K562 (cell line): ENCODE data around the gene UBE2QL1. TPM values are rescaled to one million over a fixed set of nuclear protein-coding genes. Genes with fewer than 3 reads are reported as not detected.

Experiments
- ATAC-seq: fragments of 200-7000 bp; cut with Tn5 transposase; 3 replicates; pipeline ENCODE4 v1.9.1; 2020; ENCODE audit warnings: moderate library complexity
- BruUV-seq: library from RNA; stranded (reverse); fragments of 400-500 nt; replicated peaks from 2 replicates; lab custom pipeline; 2021; lab: Mats Ljungman, UMichigan
- CTCF ChIA-PET: fragments of 300-600 bp; formaldehyde crosslinking; extraction: SDS; loops from one replicate; lab custom pipeline; 2021; ENCODE audit warnings: low intra/inter-chr PET ratio; lab: Yijun Ruan, JAX
- POLR2A ChIA-PET: fragments of 300-600, 350-650 bp; sonication (Branson Sonifier 250); formaldehyde crosslinking; extraction: SDS; loops from one replicate; lab custom pipeline; 2021; ENCODE audit warnings: antibody characterized with exemption, inconsistent platforms; lab: Yijun Ruan, JAX
- DNase-seq, 4 experiments: peaks; one replicate each; pipeline versions ENCODE4 v3.0.0 to v3.0.0-alpha.2; 2011 to 2018; ENCODE audit warnings: low spot score in 3 of 4, mixed read lengths in 3 of 4; ENCODE audit errors: extremely low read depth in 1 of 4
- FAIRE-seq: peaks from 2 replicates; lab custom pipeline; 2011; peaks lifted over from hg19 to GRCh38; lab: Jason Lieb, UNC
- H2AFZ ChIP-seq: 2 replicates; pipeline ENCODE4 v1.6.0; 2011; ENCODE audit warnings: low read depth, low read length, control low read depth, inconsistent platforms
- H3K27ac ChIP-seq: fragments of 200-600 bp; 3 replicates; pipeline ENCODE4 v1.8.0; 2011; ENCODE audit warnings: low read depth, mild to moderate bottlenecking, control low read depth, inconsistent platforms, low read length, moderate library complexity, mixed read lengths; ENCODE audit errors: extremely low read depth
- H3K27me3 ChIP-seq, 2 experiments: fragments of 300-600 bp in 1 of 2; 2 replicates in 1 of 2; 3 replicates in 1 of 2; pipeline versions ENCODE4 v1.6.0 to v1.8.0; 2011; ENCODE audit warnings: inconsistent platforms in 2 of 2, low read length in 2 of 2, mild to moderate bottlenecking in 1 of 2, mixed read lengths in 1 of 2, moderate library complexity in 1 of 2; ENCODE audit not compliant: control insufficient read depth in 2 of 2, insufficient read depth in 2 of 2
- H3K36me3 ChIP-seq: fragments of 300-600 bp; 3 replicates; pipeline ENCODE4 v1.8.0; 2011; ENCODE audit warnings: mild to moderate bottlenecking, low read length, inconsistent platforms; ENCODE audit not compliant: control insufficient read depth, insufficient read depth
- H3K4me1 ChIP-seq, 2 experiments: fragments of 200-600 bp in 1 of 2; replicated peaks in 1 of 2; 2 replicates in 1 of 2; 3 replicates in 1 of 2; pipeline versions ENCODE4 v1.5.1 to v1.8.0; 2011; ENCODE audit warnings: inconsistent platforms in 2 of 2, low read length in 2 of 2, mild to moderate bottlenecking in 1 of 2, mixed read lengths in 1 of 2, moderate library complexity in 1 of 2; ENCODE audit not compliant: control insufficient read depth in 2 of 2, insufficient read depth in 2 of 2
- H3K4me2 ChIP-seq: 2 replicates; pipeline ENCODE4 v1.6.1; 2011; ENCODE audit warnings: low read length, control low read depth, inconsistent platforms, mixed read lengths; ENCODE audit not compliant: insufficient read depth
- H3K4me3 ChIP-seq: fragments of 200-600 bp; sonication (generic), shearing (Covaris generic); 2 replicates; pipeline ENCODE4 v1.5.1; 2016; ENCODE audit warnings: control low read depth, inconsistent platforms
- H3K79me2 ChIP-seq: fragments of 200-600 bp; 3 replicates; pipeline ENCODE4 v1.8.0; 2011; ENCODE audit warnings: low read length, inconsistent platforms; ENCODE audit not compliant: control insufficient read depth, insufficient read depth
- H3K9ac ChIP-seq, 2 experiments: 2 replicates each; pipeline versions ENCODE4 v1.6.0 to v1.6.1; 2011; ENCODE audit warnings: low read depth in 2 of 2, low read length in 2 of 2, control low read depth in 1 of 2, inconsistent platforms in 1 of 2, mild to moderate bottlenecking in 1 of 2, mixed read lengths in 1 of 2; ENCODE audit not compliant: insufficient read depth in 1 of 2
- H3K9me1 ChIP-seq: one replicate; pipeline ENCODE4 v1.6.0; 2011; ENCODE audit warnings: inconsistent platforms, mild to moderate bottlenecking, low read length, moderate library complexity; ENCODE audit not compliant: control insufficient read depth, insufficient read depth
- H3K9me3 ChIP-seq: replicated peaks from 2 replicates; pipeline ENCODE4 v1.5.1; 2011; ENCODE audit warnings: low read depth, low read length, inconsistent platforms; ENCODE audit not compliant: control insufficient read depth, insufficient read depth
- H4K20me1 ChIP-seq: replicated peaks from 2 replicates; pipeline ENCODE4 v1.6.1; 2011; ENCODE audit warnings: low read length, inconsistent platforms, mixed read lengths; ENCODE audit not compliant: control insufficient read depth, insufficient read depth
- IFI16 ChIP-seq: fragments of 250-450 bp; sonication (Bioruptor Pico); IDR thresholded peaks from 2 replicates; pipeline ENCODE4 v2.1.2; 2022; ENCODE audit warnings: mild to moderate bottlenecking, inconsistent platforms
- NR2C1 ChIP-seq, 2 experiments: fragments of 450-650 bp; IDR thresholded peaks; 2 replicates each; pipeline ENCODE4 v1.6.1; 2017; ENCODE audit warnings: mild to moderate bottlenecking in 2 of 2, antibody characterized with exemption in 1 of 2, inconsistent platforms in 1 of 2, missing compliant biosample characterization in 1 of 2, missing genetic modification characterization in 1 of 2
- ZBTB5 ChIP-seq: fragments of 450-650 bp; IDR thresholded peaks from 2 replicates; pipeline ENCODE4 v1.6.1; 2017; ENCODE audit warnings: antibody characterized with exemption
- WGBS: fragments of 100-300 bp; shearing (Covaris generic); methylation state at CpG from one replicate; pipeline ENCODE4 v1.1.6; 2016; ENCODE audit warnings: low coverage, mixed read lengths; ENCODE audit not compliant: insufficient coverage; ENCODE audit errors: missing lambda C conversion rate; 5-methylcytosine and 5-hydroxymethylcytosine counted together
- in situ Hi-C: fragments of 300-500 bp; cut with MboI; formaldehyde crosslinking; loops from 4 replicates; pipeline ENCODE4 v1.15.0; 2018; ENCODE audit warnings: inconsistent platforms, mixed read lengths
- intact Hi-C: fragments of 100-400 bp; cut with micrococcal nuclease; formaldehyde crosslinking; loops from 2 replicates; pipeline ENCODE4 v1.14.2; 2022
- polyA plus RNA-seq, 8 experiments: library from polyadenylated mRNA; depleted of rRNA in 4 of 8; stranded (reverse) in 5 of 8; unstranded in 3 of 8; fragments of >200 nt; fragmentation: Nextera tagmentation in 2 of 8; fragmentation: Illumina TruSeq in 1 of 8; extraction: Ambion mirVana in 2 of 8; extraction: Trizol in 1 of 8; gene quantifications; 2 replicates each; pipeline versions ENCODE4 v1.2.1 to v1.2.3, GENCODE V29; 2011 to 2014; ENCODE audit warnings: inconsistent platforms in 1 of 8, missing spikeins in 1 of 8
- total RNA-seq, 7 experiments: library from RNA; depleted of rRNA in 6 of 7; stranded (reverse); fragments of >200 nt in 6 of 7; fragmentation: Illumina TruSeq in 2 of 7; extraction: Trizol in 2 of 7; gene quantifications; 2 replicates each; pipeline versions ENCODE4 v1.2.1 to v1.2.3, GENCODE V29; 2011 to 2021; ENCODE audit warnings: low replicate concordance in 1 of 7
- TF ChIP-seq, protein P1 (sequence below): sonication (generic); formaldehyde crosslinking; IDR thresholded peaks from 2 replicates; pipeline ENCODE4 v1.8.0; 2022; ENCODE audit warnings: mild to moderate bottlenecking, missing genetic modification reagents

UBE2QL1 gene
- total and polyA plus RNA-seq, 9 of the 15 experiments (the other 6 are each of a cell fraction or from before 2014, with no cell fraction given), result not detected

DNA sequence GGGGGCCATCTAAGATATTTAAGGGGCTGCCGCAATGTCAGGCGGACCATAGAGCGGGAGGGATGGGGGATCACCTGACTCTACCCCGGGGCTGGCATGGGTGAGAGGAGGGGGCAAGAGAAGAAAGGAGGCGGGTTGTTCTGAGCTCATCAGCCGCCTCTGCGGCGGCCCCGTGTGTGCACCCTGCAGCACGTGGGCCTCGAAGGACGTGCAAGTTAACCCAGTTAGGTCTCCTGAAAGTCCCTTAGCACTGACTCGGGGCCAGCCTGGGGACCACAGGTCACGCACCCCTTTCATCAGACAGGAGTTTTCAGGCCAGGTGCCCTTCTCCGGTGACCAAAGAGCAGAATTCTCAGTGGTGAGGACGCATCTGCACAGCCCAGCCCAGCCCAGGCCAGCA lies 58.0 kb downstream of the UBE2QL1 start:
- Histone ChIP-seq H2AFZ (no peak overlapping the region), H3K79me2 (no peaks in the 10 kb centered on the region), H3K27ac (no peak overlapping the region), H3K27me3 (peaks cover 31 to 59% of the 10 kb centered on the region in 2 experiments; a peak in 4 of 5 replicates), H3K9ac (no peak overlapping the region), H3K4me1 (peaks cover 0 to 2% of the 10 kb centered on the region in 2 experiments; a peak in 1 of 5 replicates), H3K9me1 (no peaks in the 10 kb centered on the region), H3K9me3 (no peaks in the 10 kb centered on the region), H3K4me2 (no peak overlapping the region), H4K20me1 (no peaks in the 10 kb centered on the region; the same call in 1 of the 2 replicates), H3K36me3 (no peaks in the 10 kb centered on the region), H3K4me3 (no peak overlapping the region)
- intact Hi-C loops, result no loop called here
- ATAC-seq (no peak), FAIRE-seq (no peak), DNase-seq (no peak)
- CTCF ChIA-PET, result no interaction called here
- BruUV-seq, result no TSS peak
- no peak for TF ChIP-seq ZBTB5
- WGBS, result 1% methylated on average over 16 of the region's 16 CpGs
- in situ Hi-C loops, result no loop called here
- POLR2A ChIA-PET, result no interaction called here

DNA sequence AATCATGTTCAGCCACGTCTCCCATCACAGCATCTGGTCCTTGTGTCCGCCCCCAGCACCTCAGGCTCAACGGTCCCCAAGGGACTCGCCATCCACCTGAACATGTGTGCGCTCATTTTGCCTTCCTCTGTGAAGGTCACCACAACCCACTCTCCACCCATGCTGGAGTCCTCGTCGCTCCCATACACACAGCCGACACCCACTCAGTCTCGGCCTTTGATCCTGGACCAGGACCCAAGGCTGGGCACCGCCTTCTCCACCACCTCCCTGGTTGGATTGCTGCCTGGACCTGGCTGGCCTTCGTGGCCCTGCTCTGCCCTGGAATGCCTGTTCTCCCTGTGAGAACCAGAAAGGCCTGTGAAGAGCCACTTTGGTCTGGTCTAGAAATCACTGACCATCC lies 60.3 kb downstream of the UBE2QL1 start:
- H3K27ac ChIP-seq, result no peak overlapping the region
- H3K9me1 ChIP-seq, result no peaks in the 10 kb centered on the region
- no TSS peak for BruUV-seq
- intact Hi-C loops (no loop called here), in situ Hi-C loops (no loop called here)
- ATAC-seq (no peak; the same call in 1 of the 3 replicates), FAIRE-seq (no peak), DNase-seq (no peak)
- WGBS, result 9% methylated on average over 9 of the region's 11 CpGs
- H3K36me3 ChIP-seq, result no peaks in the 10 kb centered on the region
- H2AFZ ChIP-seq, result no peak overlapping the region
- H3K9ac ChIP-seq, result no peak overlapping the region
- no peak overlapping the region for H3K4me3 ChIP-seq
- no peaks in the 10 kb centered on the region for H3K9me3 ChIP-seq
- peaks cover 0 to 2% of the 10 kb centered on the region in 2 experiments; a peak in 1 of 5 replicates for H3K4me1 ChIP-seq
- H4K20me1 ChIP-seq, result no peaks in the 10 kb centered on the region; the same call in 1 of the 2 replicates
- H3K4me2 ChIP-seq, result no peak overlapping the region
- H3K27me3 ChIP-seq, result peaks cover 33 to 55% of the 10 kb centered on the region in 2 experiments; a peak in 4 of 5 replicates
- POLR2A ChIA-PET, result interaction anchor here (0.7 to 0.8 kb wide), 2 partner anchors 49 to 220 kb away, joined by 3 read pairs; no protein-coding TSS in a partner anchor
- CTCF ChIA-PET, result no interaction called here
- H3K79me2 ChIP-seq, result no peaks in the 10 kb centered on the region
- TF ChIP-seq NR2C1 (IDR thresholded peaks at IDR 0.05) (no peak), NR2C1 (tag; IDR thresholded peaks at IDR 0.05) (no peak), IFI16 (CRISPR knock-in tag) (no peak)
- TF ChIP-seq, protein P1, sequence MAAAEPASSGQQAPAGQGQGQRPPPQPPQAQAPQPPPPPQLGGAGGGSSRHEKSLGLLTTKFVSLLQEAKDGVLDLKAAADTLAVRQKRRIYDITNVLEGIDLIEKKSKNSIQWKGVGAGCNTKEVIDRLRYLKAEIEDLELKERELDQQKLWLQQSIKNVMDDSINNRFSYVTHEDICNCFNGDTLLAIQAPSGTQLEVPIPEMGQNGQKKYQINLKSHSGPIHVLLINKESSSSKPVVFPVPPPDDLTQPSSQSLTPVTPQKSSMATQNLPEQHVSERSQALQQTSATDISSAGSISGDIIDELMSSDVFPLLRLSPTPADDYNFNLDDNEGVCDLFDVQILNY (CRISPR knock-in tag), result no peak
